SK-N-DZ (cell line): Measurements from ENCODE around the gene PPARG.

Source experiments
- DNase-seq: peaks from one replicate; pipeline ENCODE4 v3.0.0-alpha.2; 2015; ENCODE audit warnings: low spot score
- small RNA-seq, 2 experiments: library from RNA; depleted of rRNA; stranded (forward); fragments of <200 nt; gene quantifications; one replicate each; pipeline ENCODE3, GENCODE V24; 2014

PPARG gene

DNA sequence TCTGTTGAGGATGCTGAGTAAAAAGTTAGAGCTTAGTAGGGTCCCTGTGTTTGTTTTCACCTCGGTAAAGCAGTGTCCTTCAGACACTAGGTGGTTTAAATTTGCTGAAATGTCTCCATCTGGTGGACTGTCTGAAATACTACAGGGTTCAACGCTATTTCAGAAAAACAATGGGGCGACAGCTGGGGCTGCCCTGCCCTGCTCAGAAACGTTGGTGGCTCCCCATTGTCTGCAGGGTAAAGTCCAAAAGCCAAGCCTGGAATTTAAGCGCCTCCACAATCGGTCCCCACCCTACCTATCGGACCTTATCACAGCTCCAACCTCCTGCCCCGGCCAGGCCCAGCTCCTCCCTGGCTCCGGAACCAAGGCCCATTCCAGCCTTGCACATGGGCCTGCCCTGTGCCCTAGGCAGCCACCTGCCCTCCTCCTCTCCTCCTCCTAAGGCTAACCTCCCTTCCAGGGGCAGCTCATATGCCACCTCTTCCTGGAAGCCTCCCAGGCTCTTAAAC lies 191.1 kb downstream of the PPARG start:
- DNase-seq: peak; percentile 80

DNA sequence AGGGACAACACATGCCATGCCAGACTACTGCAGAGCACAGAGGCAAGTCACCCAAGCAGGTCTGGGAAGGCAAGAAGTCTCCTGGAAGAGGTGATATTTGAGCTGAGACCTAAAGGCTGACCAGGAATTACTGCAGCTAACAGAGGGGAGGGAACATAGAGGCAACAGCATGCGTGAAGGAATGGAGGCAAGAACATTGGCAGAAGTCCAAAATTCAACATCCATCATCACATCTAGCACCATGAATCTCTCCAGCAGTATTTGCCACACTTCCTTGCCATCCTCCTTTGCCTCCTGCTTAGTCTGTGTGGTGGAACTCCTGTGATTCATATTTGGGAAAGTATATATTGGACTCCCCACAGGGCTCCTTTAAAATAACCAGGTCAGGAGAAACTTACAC lies 194.5 kb downstream of the PPARG start:
- peak; percentile 32 for DNase-seq

- no peak for DNase-seq
Measured at GRCh38 chr3:12483872-12484197, 195.0 kb downstream of the PPARG start.

Small RNA genes within 50 kb of the gene (small RNA-seq; reads per million reads assigned to genes)
- 0 reads per million in 2 experiments for gene AC091492.1
